ENCODE data around the gene NDFIP2.
A peak's percentile ranks its signal among the peaks of the same experiment; 100 is the strongest.

Gene NDFIP2

DNA sequence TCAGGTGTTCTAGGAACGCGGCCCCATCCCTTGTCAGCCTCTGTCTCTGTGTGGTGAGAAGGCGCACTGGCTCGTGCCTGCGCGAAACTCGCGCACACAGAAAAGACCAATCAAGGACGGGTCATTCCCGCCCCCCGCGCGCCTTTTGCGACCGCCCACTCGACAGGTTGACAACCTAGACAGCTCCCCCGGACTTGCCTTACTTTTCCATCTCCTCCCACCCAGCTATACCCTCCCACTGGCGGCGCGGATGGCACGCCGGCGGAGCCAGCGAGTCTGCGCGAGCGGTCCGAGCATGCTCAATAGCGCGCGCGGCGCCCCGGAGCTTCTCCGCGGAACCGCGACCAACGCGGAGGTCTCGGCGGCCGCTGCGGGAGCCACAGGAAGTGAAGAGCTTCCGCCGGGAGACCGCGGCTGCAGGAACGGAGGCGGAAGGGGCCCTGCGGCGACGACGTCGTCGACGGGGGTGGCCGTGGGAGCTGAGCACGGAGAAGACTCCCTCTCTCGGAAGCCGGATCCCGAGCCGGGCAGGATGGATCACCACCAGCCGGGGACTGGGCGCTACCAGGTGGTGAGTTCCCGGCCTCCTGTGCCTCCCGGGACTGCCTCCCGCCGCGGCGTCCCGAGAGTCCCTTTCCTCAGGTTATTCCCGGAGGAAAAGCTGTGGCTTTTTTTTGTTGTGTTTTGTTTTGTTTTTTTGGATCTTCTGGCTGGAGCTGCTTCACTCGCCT lies at the start of gene NDFIP2:
NDFIP2 (plus strand) TSS at position 202 of the 731 bp plus-strand sequence; CDS start at position 251, 49 bp downstream.
- DNase-seq, result peak; percentile 55

DNA sequence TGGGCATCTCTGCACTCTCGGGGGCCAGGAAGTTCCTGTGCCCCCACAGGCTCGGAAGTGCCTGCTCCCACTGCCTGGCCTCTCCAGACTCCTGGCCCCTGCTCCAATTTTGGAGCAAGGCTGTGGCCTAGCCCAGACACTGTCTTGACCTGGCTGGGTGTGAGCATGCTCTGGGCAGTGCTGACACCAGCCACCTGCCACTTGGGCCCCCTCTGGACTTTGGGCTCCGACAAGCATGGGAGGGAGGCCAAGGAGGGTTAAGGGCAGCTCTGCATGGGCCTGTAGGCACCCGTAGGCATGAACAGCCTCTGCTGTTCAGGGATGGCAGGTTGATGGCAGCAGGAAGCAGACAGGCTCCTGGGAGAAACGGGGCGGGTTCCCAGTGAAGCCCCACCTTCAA lies 48.9 kb upstream of the NDFIP2 start:
- DNase-seq, result no peak

DNA sequence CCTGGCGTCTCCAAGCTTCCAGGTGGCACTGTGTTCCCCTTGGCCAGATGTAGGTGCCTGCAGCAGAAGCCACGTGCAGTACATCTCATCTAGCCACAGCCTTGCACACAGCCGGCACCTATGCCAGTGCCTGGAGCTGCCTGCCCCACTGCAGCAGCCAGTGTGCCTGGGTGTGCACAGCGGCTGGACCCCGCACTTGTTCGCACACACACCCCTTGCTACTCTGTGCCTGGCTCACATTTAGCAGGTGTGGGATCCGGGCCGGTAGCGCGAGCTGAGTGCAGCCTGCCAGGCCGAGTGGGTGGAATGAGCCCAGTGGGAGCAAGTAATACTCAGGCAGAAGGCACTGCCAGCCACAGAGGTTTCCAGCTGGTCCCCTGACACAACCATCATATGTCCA lies 48.0 kb upstream of the NDFIP2 start:
- no peak for DNase-seq

- no peak for DNase-seq
These were observed 46.4 kb upstream of the NDFIP2 start for GRCh38 chr13:79434556-79434955.

- DNase-seq, result no peak
These were observed 45.4 kb upstream of the NDFIP2 start for GRCh38 chr13:79435561-79435990.

DNA sequence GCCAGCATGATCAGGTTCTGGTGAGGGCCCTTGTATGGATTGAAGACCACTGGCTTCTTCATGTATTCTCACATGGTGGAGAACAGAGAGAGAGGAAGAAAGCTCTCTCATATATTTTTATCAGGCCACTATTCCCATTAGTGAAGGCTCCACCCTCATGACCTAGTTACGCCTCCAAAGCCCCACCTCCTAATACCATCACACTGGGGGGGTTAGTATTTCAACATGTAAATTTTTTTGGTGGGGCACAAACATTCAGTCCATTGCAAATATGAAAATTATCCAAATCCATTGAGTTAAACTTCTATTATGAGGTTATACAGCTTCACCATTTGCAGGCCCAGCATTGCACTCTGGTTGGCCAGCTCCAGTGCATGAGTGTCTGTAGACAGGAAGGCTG lies 41.7 kb upstream of the NDFIP2 start:
- no peak for DNase-seq

DNA sequence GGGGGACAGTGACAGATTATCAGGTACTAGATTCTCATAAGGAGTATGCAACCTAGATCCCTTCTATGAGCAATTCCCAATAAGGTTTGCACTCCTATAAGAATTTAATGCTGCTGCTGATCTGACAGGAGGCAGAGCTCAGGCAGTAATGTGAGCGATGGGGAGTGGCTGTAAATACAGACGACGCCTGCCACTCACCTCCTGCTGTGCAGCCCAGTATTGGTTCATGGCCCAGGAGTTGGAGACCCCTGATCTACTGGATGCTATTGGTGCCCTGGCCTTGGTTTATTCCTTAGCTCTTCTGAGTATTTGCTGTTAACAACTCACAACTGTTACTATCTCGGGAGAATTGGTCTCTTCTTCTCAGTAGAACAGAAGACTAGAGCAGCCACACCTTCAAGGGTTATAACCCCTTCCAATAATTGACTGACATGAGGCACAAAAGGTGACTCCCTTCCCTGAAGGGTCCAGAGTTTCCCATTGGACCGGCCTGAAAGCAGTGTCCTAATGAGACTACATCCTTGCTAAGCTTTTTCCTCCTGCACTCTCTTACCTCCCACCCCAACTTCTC lies 39.9 kb upstream of the NDFIP2 start:
- DNase-seq, result no peak

DNA sequence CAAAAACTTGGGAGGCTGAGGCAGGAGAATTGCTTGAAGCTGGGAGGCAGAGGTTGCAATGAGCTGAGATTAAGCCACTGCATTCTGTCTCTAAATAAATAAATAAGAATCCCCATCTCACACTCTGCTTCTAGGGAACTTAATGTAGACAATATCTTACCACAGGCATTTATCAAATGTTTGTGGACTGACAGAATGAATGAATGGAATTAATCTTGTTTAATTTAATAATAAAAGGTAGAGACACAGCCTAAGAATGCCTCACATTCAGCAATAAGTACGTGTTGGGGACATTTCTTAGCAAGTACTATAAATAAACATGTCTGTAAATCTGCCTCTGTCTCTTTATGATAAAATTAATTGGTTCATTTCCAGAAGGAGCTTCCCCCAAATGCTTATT lies 38.7 kb upstream of the NDFIP2 start:
- no peak for DNase-seq

DNA sequence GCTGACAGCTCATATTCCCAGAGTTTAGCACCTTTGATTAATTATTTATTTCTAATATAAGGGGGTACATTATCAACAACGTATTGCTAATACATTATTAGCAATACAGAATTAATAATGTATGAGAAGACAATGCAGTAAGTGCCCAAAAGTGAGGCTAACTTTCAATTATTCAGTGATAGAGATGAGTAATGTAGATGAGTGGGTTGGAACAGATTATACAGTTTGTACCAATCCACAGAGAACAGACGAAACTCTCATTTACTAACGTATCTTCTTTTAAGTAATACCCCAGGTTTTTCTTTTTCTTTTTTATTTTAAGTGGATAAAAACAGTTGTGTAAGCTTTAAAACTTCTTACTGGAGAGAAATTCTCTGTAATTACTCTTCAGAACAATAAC lies 38.2 kb upstream of the NDFIP2 start:
- no peak for DNase-seq

DNA sequence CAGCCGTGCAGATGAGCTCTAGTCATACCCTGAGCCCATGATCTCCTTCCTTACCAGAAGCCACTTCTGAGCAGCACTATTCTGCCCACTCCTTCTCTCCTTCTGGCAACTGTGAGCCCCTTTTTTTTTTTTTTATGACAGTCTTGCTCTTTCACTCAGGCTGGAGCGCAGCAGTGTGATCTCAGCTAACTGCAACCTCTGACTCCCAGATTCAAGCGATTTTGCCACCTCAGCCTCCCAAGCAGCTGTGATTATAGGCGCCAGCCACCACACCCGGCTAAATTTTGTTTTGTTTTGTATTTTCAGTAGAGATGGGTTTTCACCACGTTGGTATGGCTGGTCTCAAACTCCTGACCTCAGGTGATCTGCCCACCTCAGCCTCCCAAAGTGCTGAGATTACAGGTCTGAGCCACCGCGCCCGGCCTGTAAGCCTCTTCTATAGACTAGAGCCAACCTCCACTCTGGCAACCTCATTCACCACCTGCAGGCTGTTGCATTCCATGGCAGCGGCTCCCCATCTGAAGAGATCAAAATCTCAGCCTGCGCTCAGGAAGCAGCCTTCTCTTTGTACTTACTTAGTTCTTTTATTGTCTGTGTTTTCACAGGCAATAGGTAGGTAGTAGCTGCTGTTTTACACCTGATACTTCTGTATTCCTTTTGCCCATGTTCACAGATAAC lies 34.8 kb upstream of the NDFIP2 start:
- DNase-seq, result no peak

DNA sequence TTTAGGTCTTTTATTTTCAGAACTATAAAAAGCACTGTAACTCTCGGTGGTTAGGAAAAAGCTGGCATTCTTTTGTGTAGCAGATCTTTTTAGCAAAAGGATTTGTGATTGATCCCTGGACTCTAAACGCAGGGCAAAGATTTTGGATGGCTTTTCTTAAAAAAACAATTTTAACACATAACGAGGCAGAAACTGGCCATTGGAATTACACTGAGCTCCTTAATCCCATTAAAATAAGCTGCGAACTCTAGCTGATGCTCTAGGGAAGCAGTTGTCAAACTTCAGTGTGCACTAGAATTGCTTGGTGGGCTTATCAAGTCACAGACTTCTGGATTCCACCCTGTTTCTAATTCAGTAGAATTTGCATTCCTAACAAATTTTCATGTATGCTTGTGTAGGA lies 33.8 kb upstream of the NDFIP2 start:
- DNase-seq, result no peak

GRCh38 chr13:79447741-79448140 lies 33.2 kb upstream of the NDFIP2 start:
- DNase-seq, result no peak

GRCh38 chr13:79448413-79448812 lies 32.5 kb upstream of the NDFIP2 start:
- DNase-seq, result no peak

- DNase-seq, result no peak
These were observed 30.8 kb upstream of the NDFIP2 start for GRCh38 chr13:79450110-79450509.

DNA sequence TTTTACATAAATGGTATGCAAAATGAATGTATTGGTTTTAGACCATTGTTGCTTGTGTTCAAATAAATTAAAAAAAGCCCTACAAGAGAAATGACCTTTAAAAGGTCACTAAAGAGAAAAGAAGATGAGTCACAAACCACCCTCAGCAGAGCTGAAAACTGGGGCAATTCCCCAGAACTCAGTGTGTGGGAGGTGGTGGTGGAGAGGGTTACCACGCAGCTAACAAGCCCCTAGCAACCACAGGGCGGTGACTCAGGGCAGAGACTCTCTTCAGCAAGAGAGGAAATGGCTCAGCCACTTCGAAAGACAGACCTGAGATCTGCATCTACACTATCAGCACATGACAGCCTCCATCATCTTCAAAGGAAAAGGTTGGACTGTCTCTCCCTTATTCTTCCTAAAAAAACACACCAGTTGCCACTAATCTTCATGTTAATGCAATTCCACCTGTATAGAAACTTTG lies 29.4 kb upstream of the NDFIP2 start:
- DNase-seq, result no peak

GRCh38 chr13:79452239-79452913 lies 28.6 kb upstream of the NDFIP2 start:
- DNase-seq, result no peak

DNA sequence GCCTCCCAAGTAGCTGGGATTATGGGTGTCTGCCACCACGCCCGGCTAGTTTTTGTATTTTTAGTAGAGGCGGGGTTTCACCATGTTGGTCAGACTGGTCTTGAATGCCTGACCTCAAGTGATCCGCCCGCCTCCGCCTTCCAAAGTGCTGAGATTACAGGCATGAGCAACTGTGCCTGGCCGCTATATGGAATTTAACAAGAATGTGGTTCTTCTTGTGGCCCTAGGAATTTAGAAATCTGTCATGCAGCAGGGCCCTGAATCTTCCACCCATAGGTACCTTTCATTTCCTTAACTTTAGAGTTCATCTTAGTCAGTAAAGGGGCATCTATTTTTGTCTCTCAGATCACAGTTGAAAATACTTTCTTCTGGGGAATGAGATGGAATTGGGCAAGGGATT lies 25.6 kb upstream of the NDFIP2 start:
- DNase-seq, result no peak

DNA sequence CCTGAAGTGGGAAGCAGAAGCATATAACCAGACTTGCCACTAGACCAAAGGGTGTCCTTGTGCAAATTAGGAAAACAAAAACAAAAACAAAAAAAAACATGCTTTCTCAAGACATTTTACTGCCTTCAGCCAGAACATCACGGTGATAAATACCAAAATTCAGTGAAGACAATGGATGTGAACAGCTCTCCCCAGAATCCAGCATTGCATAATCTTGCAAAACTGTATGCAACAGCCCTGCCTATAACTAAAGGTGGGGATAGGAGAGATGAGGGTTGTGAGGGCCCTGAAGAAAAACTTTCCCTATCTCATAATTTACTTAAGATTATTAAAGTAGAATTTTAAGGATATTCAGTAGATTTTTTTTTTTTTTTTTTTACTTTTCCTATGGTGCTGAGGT lies 24.9 kb upstream of the NDFIP2 start:
- DNase-seq, result no peak

- DNase-seq, result no peak
These were observed 24.1 kb upstream of the NDFIP2 start for GRCh38 chr13:79456656-79457365.

DNA sequence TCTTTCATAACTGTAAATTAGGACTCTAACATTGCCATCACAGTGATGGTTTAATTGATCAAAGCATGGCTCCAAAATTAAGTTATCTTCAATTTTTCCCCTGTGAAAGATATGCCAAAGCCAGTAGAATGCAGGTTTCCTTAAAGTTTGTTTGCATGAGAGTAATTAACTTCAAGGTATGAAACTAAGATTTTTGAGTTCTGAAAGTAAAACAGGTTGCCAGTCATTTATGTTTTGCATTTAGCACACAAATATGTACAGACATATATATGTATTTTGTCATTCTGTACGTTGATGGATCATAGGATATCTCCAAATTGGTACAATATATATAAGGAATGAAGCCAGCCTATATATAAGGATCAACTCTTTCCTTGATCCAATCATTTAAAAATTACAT lies 23.6 kb upstream of the NDFIP2 start:
- DNase-seq, result no peak

GRCh38 chr13:79457948-79458347 lies 23.0 kb upstream of the NDFIP2 start:
- DNase-seq, result no peak

DNA sequence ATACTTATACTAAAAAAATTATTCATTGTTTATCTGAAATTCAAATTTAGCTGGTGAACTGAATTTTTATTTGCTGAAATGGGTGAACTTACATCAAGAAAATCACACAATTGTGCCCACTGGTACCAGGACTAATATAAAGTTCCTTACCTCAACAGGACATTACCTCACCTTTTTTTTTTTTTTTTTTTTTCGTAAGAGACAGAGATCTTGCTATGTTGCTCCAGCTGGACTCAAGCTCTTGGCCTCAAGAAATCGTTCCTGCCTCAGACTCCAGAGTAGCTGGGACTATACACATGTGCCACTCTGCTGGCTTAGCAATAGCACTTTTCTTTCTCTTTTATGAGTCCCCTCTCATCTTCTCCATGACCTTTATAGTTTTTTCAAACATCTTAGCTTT lies 22.5 kb upstream of the NDFIP2 start:
- DNase-seq, result no peak

DNA sequence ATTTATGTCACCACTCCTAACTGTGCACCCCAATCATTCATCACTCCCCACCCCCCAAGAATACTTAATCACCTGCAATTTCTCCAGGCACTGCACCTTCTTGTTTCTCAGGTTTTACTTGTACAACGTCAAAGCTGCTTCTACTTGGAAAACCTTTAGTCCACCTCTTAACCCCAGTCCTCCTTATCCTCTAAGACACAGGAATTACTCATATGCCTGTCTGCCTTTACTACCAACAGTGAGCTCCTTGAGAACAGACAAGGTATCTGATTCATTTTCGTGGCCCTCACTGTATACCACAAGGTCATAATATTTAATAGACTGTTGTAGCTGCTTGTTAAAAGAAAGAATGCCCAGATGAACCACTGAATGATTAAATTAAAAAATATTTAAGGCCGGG lies 21.0 kb upstream of the NDFIP2 start:
- no peak for DNase-seq
